GM21737 (cell line): ENCODE results near the gene CDK5R2.

Source experiments
- ATAC-seq: cut with Tn5 transposase; IDR thresholded peaks from one replicate; pipeline ENCODE4 v1.9.1; 2021; ENCODE audit warnings: mild to moderate bottlenecking, moderate library complexity; ENCODE audit not compliant: unreplicated experiment

CDK5R2 gene

DNA sequence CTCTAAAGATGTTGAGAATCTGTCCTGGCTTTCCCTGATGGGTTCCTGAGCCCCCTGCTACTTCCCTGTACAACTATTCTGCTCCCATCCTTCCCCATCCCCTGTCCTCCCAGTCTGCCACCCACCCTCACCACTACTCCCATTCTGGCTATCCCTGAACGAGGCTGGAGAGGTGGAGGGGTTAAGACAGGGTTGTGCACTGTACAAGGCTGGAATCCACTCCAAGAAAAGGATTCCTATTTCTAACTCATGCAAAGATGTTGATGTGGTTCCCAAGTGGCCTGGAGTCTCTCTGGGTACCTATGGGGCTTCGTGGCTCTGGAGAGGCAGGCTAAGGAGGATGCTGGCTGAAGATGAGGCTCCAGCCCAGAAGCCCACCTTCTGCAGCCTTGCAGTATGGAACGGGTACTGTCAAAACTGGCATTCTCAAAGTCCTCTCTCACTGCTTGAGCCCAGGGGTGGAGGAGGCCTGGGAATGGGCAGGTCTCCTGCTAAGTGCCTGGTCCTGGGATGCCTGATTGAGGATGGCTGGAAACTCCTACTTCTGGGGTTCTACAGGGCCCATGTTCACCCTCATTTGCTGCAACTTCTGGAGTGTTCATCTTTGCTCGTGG lies 26.8 kb downstream of the CDK5R2 start:
- ATAC-seq = no peak

GRCh38 chr2:218988164-218988563 lies 28.7 kb downstream of the CDK5R2 start:
- no peak for ATAC-seq

GRCh38 chr2:218988650-218989049 lies 29.2 kb downstream of the CDK5R2 start:
- ATAC-seq = no peak

GRCh38 chr2:218990052-218990451 lies 30.6 kb downstream of the CDK5R2 start:
- ATAC-seq = no peak

- no peak for ATAC-seq
Measured at GRCh38 chr2:218990612-218991011, 31.1 kb downstream of the CDK5R2 start.

DNA sequence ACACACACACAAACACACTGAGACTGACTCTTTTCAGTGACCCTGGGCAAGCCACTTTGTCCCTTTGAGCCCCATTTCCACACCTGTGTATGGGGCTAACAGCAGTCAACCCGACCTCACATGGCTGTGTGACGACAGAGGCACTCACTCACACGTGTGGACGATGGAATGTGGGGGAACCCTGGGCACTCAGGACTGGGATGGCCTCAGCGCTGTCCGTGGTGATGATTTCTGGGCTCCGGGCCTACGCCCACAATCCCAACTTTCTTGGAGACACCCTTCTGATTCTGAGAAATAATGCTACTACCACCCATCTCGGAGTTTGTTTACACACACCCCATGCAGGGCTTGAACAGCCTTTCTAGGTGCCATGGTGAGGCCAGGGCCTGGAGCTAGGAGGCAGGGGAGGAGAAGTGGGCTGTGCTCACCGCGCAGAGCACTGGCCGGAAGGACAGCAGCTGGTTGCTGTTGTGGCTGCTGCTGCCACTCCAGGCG lies 32.3 kb downstream of the CDK5R2 start:
- ATAC-seq = no peak

- ATAC-seq = no peak
Measured at GRCh38 chr2:218992196-218992595, 32.7 kb downstream of the CDK5R2 start.

DNA sequence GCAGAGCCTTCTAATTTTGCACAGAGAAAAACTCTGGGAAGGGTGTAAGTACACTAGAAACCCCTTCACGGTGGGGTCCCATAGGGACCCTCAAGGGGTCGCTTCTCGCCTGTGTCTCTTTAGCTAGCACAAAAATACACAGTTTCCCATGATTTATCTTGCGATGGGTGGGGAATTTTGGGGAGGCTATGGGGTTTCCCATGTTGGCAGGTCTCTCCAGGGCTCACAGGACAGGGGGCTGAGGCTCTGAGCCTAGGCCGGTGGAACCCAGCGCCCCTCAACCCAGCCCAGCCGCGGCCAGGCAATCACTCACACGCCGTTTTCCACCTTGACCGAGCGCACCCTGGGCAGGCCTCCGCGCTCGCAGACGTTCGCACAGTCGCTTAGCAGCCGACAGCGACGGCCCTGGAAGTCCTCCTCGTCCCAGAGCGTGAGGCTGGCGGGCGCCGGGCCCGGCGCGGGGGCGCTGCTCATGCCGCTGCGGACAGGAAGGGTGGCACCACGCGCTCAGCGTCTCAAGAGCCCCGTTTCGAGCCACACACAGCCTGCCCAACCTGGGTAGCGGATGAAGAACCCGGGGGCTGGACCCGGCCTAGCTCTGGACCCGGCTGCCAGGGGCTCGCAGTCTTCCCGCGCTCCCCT lies 33.4 kb downstream of the CDK5R2 start:
- ATAC-seq = no peak

DNA sequence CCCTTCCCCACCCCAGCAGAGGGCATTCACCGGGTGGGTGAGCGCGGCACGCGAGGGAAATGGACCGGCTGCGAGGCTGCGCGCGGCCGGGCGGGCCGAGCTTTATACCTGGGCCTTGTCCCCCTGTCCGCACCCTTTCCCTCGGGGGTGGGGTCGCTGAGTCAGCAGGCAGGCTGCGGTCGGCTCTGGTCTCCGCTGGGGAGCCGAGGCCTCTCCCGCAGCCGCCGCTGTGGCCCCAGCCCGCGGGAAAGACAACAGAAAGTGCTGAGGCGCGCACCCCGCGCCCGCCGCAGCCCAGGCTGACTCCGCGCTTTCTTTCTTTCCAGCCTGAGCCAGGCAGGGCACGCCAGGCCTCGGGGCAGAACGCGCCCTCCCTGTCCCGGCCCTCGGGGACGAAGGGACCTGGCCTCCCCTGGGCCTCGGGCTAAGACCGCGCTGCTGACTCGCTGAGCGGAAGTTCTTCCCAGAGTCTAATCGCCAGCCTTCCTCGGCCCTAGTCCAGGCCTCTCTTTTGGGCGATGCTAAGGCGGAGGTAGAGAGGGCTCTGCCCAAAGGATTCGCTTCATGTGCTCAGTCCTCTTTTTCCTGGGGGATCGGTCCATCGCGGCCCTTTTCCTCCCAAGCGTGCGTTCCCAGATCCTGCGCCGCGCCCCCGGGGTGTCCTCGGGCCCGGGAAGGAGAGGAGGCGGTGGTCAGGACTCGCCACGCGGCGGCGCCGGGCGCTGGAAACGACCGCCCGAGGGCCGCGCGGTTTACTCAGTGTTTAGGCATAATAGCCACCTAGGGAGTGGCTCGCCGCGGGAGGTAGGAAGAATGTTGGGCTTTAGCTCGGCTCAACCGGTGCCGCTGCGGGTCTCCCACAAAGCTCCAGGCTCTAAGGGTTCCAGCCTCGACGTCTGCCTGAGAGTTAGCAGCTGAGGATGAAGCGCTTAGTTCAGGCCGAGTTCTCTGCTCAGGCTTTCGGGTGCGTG lies 34.2 kb downstream of the CDK5R2 start, which contains the start of gene CRYBA2:
Gene CRYBA2 (minus strand): TSS at position 78 of the 971 bp plus-strand sequence. CDS start 246 bp downstream, outside the sequence.
- ATAC-seq = no peak

GRCh38 chr2:218995561-218995960 lies 36.1 kb downstream of the CDK5R2 start:
- no peak for ATAC-seq

DNA sequence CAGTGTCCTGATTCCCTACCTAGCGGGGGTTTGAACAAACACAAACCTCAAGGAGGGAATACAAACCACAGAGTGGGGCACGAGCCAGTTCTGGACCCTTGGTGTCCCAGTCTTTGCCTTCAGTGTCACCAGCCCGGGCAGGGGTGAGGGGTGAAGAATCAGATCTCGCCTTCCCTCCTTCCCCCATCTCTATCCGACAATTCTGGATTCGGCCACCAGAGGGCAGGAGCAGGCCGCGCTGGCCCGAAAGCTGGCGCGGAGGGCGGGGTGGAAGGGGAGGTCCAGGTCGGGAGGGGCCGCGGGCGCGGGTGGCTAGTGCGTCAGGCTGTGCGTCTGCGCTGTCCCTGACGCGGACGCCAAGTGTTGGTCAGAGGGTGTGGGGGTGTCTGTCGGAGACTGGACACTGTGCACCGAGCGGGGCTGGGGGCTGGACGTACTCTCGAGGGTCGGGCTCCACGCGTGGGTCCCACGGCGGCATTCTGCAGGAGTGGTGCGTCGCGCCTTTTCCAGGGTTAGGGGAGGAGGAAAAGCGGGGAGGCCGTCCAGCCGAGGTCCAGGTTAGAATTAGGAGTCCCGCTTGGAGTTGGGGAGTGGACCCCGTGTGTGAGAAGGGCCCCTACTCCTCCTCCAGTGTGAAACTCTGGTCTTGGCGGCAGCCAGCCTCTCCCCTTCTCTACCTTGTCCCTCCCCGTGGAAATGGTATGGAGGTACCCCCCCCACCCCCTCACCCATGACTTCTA lies 36.7 kb downstream of the CDK5R2 start:
- ATAC-seq = no peak

- ATAC-seq = no peak
Measured at GRCh38 chr2:218996937-218997336, 37.5 kb downstream of the CDK5R2 start.

DNA sequence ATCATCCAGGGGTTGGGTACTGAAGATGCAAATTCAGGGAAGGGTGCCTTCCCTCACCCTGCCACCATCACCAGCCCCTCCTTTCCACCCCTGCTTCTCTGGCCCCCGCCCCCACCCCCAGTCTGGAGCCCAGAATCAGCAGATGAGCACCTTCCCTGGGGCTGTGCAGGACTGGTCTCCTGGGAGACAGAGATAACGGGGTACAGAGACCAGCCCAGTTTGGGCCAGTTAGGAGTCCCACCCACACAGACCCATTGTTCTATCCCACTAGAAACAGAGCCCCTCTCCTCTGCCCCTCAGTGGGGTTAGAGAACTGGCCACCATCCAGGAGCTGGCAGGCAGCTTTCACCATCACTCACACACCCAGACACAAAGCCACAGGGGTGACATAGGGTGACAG lies 38.3 kb downstream of the CDK5R2 start:
- ATAC-seq = no peak

DNA sequence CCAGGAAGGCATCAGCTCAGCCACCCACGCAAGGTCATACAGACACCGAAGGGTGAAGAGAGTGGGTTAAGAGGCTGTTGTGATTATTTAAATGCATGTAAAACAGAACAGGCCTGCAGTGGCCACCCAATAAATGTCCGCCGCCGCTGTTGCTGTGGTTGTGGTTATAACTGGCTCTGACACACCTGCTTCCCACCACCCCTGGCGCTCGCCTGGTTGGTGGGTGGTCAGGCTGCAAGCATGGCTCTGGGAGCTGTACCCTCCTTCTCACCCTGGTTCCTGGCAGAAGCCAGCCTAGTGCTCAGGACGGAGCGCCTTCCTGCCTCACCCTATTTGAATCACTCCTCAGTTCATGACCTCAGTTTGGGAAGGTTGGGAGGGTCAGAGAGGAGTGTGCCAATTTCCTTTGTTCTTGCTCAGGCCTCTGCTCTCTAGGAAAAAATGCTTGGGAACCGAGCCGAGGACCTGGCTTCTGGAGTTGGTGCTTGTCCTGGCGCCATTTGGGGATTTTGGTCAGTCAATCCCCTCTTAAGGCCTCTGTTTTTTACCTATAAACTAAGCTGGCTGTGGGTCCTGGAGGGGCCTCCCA lies 39.0 kb downstream of the CDK5R2 start:
- no peak for ATAC-seq

DNA sequence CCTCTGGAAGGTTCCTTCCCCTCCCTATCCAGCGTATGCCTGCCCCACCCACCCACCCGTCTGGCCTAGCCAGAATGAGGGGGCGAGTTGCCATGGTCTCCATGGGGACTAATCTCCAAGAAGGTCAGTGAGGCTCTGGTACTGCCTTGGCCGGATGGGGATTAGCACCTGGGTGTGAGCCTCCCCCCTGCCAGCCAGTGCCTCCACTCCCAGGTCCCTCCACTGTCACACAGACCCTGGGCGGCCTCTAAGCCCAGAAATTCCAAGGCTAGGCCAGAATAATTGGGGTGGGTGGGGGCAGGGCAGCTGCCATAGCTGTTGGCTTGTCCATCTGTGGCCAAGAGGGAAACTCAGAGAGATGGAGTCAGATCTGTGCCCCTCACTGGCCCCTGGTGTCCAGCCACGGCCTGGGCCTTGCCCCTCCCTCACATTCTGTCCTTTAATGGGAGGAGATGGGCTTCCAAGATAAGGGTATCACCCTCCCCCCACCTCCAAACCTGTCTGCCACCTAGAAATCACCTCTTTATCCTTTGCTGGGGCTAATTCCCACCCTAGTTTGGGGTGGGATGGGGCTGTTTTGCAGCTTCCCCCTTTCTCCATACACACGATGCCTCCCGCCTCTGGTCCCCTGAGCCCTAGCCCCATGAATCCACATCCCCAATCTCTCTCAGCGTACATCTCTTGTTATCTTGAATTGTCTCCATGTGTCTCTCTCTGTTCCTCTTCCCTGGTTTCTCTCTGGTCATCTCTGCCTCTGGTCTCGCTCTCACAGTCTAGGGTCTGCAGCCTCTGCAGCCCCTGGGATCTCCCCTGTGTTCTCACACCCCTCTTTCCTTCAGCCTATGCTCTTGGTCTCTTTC lies 39.8 kb downstream of the CDK5R2 start:
- ATAC-seq = no peak

DNA sequence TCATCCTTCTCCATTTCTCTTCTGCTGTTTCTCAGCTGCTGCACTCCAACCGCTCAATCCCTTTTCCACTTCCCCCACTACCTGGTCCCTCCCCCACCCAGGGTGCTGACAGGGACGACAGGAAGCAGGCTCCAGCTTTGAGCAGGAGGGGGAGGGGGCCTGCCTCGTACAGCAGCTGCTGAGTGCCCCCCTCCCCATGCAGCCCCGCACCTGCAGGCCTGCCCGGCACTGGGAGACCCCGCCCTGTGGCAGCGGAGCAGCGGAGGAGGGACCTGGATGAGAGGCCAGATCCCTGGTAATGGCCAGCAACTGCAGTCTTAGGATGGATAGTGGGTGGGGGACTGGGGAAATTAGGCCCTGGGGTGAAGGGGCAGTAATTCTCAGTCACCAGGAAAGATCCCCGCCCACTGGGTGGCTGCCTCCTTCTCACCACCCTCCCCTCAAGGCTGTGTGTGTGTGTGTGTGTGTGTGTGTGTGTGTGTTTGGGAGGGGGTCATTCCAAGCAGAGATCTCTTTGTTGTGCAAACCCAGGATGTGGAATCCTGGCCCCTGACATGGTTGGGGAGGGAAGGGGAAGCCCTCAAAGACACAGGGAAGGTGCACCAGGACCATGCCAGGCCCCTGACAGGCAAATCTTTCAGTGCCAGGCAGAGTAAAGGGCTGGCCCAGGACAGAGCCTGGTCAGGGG lies 40.6 kb downstream of the CDK5R2 start:
- no peak for ATAC-seq

GRCh38 chr2:219000569-219000960 lies 41.1 kb downstream of the CDK5R2 start:
- no peak for ATAC-seq

- ATAC-seq = no peak
Measured at GRCh38 chr2:219001100-219001576, 41.7 kb downstream of the CDK5R2 start.
